HL-60 (cell line): ENCODE measurements around the gene ZNF578.
"Not testable (repeated sequence)": the region's sequence is repeated elsewhere in the genome, so short reads cannot be mapped to it uniquely, and the experiment has no call there.

Experiments
- CTCF ChIP-seq: IDR thresholded peaks from one replicate; pipeline ENCODE4 v1.5.1; 2011; ENCODE audit warnings: low read length, control low read depth, inconsistent platforms; ENCODE audit not compliant: insufficient read depth
- GABPA ChIP-seq: IDR thresholded peaks from 2 replicates; pipeline ENCODE4 v1.6.1; 2012; ENCODE audit warnings: low read depth
- POLR2AphosphoS5 ChIP-seq: IDR thresholded peaks from 2 replicates; pipeline ENCODE4 v1.6.1; 2012; ENCODE audit warnings: low read depth
- REST ChIP-seq: IDR thresholded peaks from 2 replicates; pipeline ENCODE4 v1.6.1; 2012; ENCODE audit warnings: low read depth; ENCODE audit not compliant: insufficient replicate concordance
- SPI1 ChIP-seq: IDR thresholded peaks from 2 replicates; pipeline ENCODE4 v1.6.1; 2012; ENCODE audit warnings: low read depth, mild to moderate bottlenecking, borderline replicate concordance

GRCh38 chr19:52500474-52500873 is 47.1 kb downstream of the ZNF578 start:
- not testable (repeated sequence) for TF ChIP-seq CTCF, POLR2AphosphoS5, REST, SPI1, GABPA
